Trophoblast cell (in vitro differentiated cells and primary cell): Measurements from ENCODE around the gene TRMT10A.

ENCODE experiments used
- DNase-seq, 2 donors: peaks; one replicate each; pipeline ENCODE4 v3.0.0-alpha.2; 2016
- H2AFZ ChIP-seq: 2 replicates; pipeline ENCODE4 v1.6.1; 2013; ENCODE audit warnings: low read length, moderate library complexity, mild to moderate bottlenecking; ENCODE audit not compliant: insufficient read depth, poor library complexity
- H2AK5ac ChIP-seq: 2 replicates; pipeline ENCODE4 v1.6.1; 2013; ENCODE audit warnings: mild to moderate bottlenecking, low read length
- H2BK120ac ChIP-seq: 2 replicates; pipeline ENCODE4 v1.6.1; 2013; ENCODE audit warnings: low read length, mild to moderate bottlenecking, moderate library complexity; ENCODE audit not compliant: insufficient read depth, poor library complexity
- H2BK12ac ChIP-seq: 2 replicates; pipeline ENCODE4 v1.6.1; 2013; ENCODE audit warnings: mild to moderate bottlenecking, low read length, moderate library complexity
- H2BK5ac ChIP-seq: 2 replicates; pipeline ENCODE4 v1.6.1; 2013; ENCODE audit warnings: low read length, low read depth, moderate library complexity, mild to moderate bottlenecking; ENCODE audit not compliant: poor library complexity
- H3K14ac ChIP-seq: 2 replicates; pipeline ENCODE4 v1.6.1; 2013; ENCODE audit warnings: mild to moderate bottlenecking, low read length
- H3K18ac ChIP-seq: 2 replicates; pipeline ENCODE4 v1.6.1; 2013; ENCODE audit warnings: mild to moderate bottlenecking, low read length
- H3K23ac ChIP-seq: 2 replicates; pipeline ENCODE4 v1.6.1; 2013; ENCODE audit warnings: low read length
- H3K27ac ChIP-seq: 2 replicates; pipeline ENCODE4 v1.5.1; 2013; ENCODE audit warnings: low read depth, mild to moderate bottlenecking, inconsistent platforms, low read length, moderate library complexity
- H3K27me3 ChIP-seq: 2 replicates; pipeline ENCODE4 v1.6.1; 2013; ENCODE audit warnings: inconsistent platforms, mild to moderate bottlenecking, low read length, moderate library complexity; ENCODE audit not compliant: insufficient read depth
- H3K36me3 ChIP-seq, 2 experiments: 1 replicate in 1 of 2; 2 replicates in 1 of 2; pipeline ENCODE4 v1.6.1; 2013; ENCODE audit warnings: low read length in 2 of 2, mild to moderate bottlenecking in 2 of 2, moderate library complexity in 1 of 2; ENCODE audit not compliant: insufficient read depth in 2 of 2, control insufficient read depth in 1 of 2
- H3K4ac ChIP-seq: 2 replicates; pipeline ENCODE4 v1.6.1; 2013; ENCODE audit warnings: low read depth, mild to moderate bottlenecking, low read length, moderate library complexity
- H3K4me1 ChIP-seq, 2 experiments: 1 replicate in 1 of 2; 2 replicates in 1 of 2; pipeline ENCODE4 v1.6.1; 2013; ENCODE audit warnings: low read length in 2 of 2, mild to moderate bottlenecking in 2 of 2, moderate library complexity in 1 of 2; ENCODE audit not compliant: insufficient read depth in 2 of 2, control insufficient read depth in 1 of 2
- H3K4me2 ChIP-seq: 2 replicates; pipeline ENCODE4 v1.6.1; 2013; ENCODE audit warnings: inconsistent platforms, mild to moderate bottlenecking, low read length, moderate library complexity
- H3K4me3 ChIP-seq: 2 replicates; pipeline ENCODE4 v1.5.1; 2013; ENCODE audit warnings: mild to moderate bottlenecking, low read depth, low read length, inconsistent platforms
- H3K79me1 ChIP-seq: one replicate; pipeline ENCODE4 v1.6.1; 2013; ENCODE audit warnings: low read length
- H3K79me2 ChIP-seq: 2 replicates; pipeline ENCODE4 v1.6.1; 2013; ENCODE audit warnings: low read length, mild to moderate bottlenecking; ENCODE audit not compliant: control insufficient read depth, insufficient read depth, poor library complexity
- H3K9ac ChIP-seq: 2 replicates; pipeline ENCODE4 v1.6.1; 2013; ENCODE audit warnings: mild to moderate bottlenecking, low read length
- H3K9me3 ChIP-seq: 2 replicates; pipeline ENCODE4 v1.6.1; 2013; ENCODE audit warnings: low read depth, mild to moderate bottlenecking, control low read depth, inconsistent platforms, low read length; ENCODE audit not compliant: insufficient read depth
- H4K12ac ChIP-seq: 2 replicates; pipeline ENCODE4 v1.6.1; 2013; ENCODE audit warnings: low read depth, mild to moderate bottlenecking, low read length, moderate library complexity
- H4K8ac ChIP-seq: 2 replicates; pipeline ENCODE4 v1.6.1; 2013; ENCODE audit warnings: low read depth, mild to moderate bottlenecking, low read length, moderate library complexity
- H4K91ac ChIP-seq: one replicate; pipeline ENCODE4 v1.6.1; 2013; ENCODE audit warnings: low read depth, mild to moderate bottlenecking, low read length, moderate library complexity
- WGBS: extraction: QIAGEN DNeasy Blood & Tissue Kit; methylation state at CpG from one replicate; pipeline ENCODE4 v1.1.7; 2013; ENCODE audit warnings: missing lambda C conversion rate; ENCODE audit not compliant: insufficient read length, insufficient coverage; ENCODE audit errors: extremely low coverage; 5-methylcytosine and 5-hydroxymethylcytosine counted together

The TRMT10A gene

DNA sequence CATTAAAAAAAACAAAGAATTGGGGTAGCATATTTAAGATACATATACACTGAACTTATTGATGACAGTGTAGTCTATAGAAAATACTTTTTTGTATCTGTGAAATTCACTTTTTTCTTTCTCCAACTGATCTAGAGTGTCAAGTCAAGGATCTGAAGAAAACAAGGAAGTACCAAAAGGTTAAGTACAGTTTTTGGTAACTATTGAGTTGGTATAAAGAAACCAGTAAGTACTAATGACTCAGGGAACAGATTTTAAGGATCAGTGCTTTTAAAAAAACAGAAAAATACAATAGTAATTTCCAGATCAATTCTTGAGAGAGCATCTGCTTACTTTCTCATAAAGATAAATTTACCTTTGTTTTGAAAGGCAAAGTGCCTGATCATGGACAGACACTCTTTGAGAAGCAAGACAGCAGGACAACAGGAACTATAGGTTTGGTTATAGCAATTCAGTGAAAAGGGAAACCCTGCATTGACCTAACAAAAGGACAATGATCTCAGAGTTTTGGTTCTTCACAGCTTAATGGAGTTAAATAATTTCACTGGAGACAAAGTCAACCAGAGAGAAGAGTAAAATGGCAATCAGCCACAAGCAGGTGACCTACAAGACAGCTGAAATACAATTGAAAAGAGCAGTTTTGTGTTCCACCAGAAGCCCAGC, 23.4 kb downstream of the TRMT10A start:
- H2BK12ac ChIP-seq = no peak overlapping the region
- no peak overlapping the region for H3K18ac ChIP-seq
- no peaks in the 10 kb centered on the region for H3K27me3 ChIP-seq
- H2AK5ac ChIP-seq = no peak overlapping the region
- H3K14ac ChIP-seq = no peak overlapping the region
- H2BK120ac ChIP-seq = no peak overlapping the region
- no peak overlapping the region for H3K23ac ChIP-seq
- H3K36me3 ChIP-seq = no peaks in the 10 kb centered on the region
- no peak overlapping the region for H4K8ac ChIP-seq
- H4K12ac ChIP-seq = no peak overlapping the region
- H2AFZ ChIP-seq = no peak overlapping the region
- no peak overlapping the region for H3K4ac ChIP-seq
- no peak overlapping the region for H4K91ac ChIP-seq
- H3K4me3 ChIP-seq = no peak overlapping the region
- H3K27ac ChIP-seq = no peak overlapping the region
- H3K9me3 ChIP-seq = peaks cover 5% of the 10 kb centered on the region
- no peak overlapping the region for H3K4me2 ChIP-seq
- no peak overlapping the region for H3K9ac ChIP-seq
- no peaks in the 10 kb centered on the region for H3K79me1 ChIP-seq
- no peak for DNase-seq
- H3K4me1 ChIP-seq = no peaks in the 10 kb centered on the region
- no peak overlapping the region for H2BK5ac ChIP-seq
- no peaks in the 10 kb centered on the region for H3K79me2 ChIP-seq

DNA sequence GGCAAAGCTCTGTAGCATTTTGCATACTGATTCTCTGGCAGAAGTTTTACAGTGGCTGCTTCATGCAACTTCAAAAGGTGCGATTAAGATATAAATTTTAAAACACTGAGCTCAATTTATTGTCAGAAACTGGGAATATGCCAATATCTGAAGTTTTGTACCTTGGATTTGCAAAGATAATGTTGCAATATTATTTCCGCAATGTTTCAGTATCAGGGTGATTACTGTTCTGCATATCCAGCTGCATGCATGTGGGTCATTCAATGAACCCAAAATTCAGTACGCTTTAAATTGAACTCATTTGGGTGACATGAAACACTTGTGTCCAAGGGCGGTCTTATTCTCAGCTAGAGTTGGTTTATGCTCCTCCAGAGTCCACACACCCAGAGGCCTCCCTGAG, 26.2 kb downstream of the TRMT10A start:
- Histone ChIP-seq H2BK120ac (no peak overlapping the region), H3K9me3 (peaks cover 5% of the 10 kb centered on the region), H3K27ac (no peak overlapping the region), H3K23ac (no peak overlapping the region), H2AFZ (no peak overlapping the region), H2BK5ac (no peak overlapping the region), H3K9ac (no peak overlapping the region), H3K79me2 (no peaks in the 10 kb centered on the region), H2AK5ac (no peak overlapping the region), H3K36me3 (no peaks in the 10 kb centered on the region), H3K14ac (no peak overlapping the region), H4K91ac (no peak overlapping the region), H2BK12ac (no peak overlapping the region), H3K4ac (no peak overlapping the region), H4K12ac (no peak overlapping the region), H3K79me1 (no peaks in the 10 kb centered on the region), H3K18ac (no peak overlapping the region), H3K4me1 (no peaks in the 10 kb centered on the region), H3K4me3 (no peak overlapping the region), H3K27me3 (no peaks in the 10 kb centered on the region), H3K4me2 (no peak overlapping the region), H4K8ac (no peak overlapping the region)
- no CpG with 5 or more reads among the region's 4 CpGs for WGBS
- DNase-seq = no peak

DNA sequence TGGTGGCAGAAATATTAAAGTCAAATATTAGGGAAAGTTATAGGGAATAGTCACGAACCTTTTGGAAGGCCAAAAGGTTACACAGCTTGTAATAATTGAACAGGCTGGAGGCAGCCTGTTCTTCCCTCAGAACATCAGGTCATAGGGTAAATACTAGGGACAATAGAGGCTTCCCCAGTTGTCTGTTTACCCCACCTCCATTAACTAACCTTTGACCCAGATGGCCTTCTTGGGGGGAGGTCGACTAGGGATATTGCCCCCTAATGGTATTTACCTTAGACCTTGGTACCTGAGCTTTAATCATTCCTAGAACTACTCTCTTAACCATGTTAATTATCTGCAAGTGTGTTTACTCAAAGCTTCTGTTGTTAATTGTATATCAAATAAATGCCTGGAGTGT, 27.0 kb downstream of the TRMT10A start:
- H3K23ac ChIP-seq = no peak overlapping the region
- no CpG with 5 or more reads among the region's 2 CpGs for WGBS

DNA sequence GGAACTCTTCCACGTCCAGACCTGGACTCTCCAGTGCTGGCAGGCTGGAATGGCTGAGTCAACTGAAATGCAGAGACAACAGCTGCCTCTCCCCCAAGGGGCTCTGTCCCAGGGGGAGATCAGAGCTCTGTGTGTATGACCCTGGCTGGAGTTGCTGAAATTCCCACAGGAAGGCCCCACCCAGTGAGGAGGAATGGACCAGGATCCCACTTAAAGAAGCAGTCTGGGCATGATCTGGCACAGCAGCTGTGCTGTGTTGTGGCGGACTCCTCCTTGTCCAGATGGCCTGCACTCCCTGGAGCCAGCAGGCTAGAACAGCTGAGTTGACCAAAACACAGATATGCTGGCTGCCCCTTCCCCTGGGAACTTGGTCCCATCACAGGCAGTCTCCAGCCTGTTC, 27.6 kb downstream of the TRMT10A start:
- no CpG with 5 or more reads among the region's 2 CpGs for WGBS
- Histone ChIP-seq H4K8ac (no peak overlapping the region), H3K36me3 (no peaks in the 10 kb centered on the region), H3K9me3 (peaks cover 5% of the 10 kb centered on the region), H2AFZ (no peak overlapping the region), H3K18ac (no peak overlapping the region), H4K12ac (no peak overlapping the region), H2BK12ac (no peak overlapping the region), H2BK5ac (no peak overlapping the region), H4K91ac (no peak overlapping the region), H3K4ac (no peak overlapping the region), H3K9ac (no peak overlapping the region), H3K79me2 (no peaks in the 10 kb centered on the region), H3K4me1 (no peaks in the 10 kb centered on the region), H2AK5ac (no peak overlapping the region), H3K4me2 (no peak overlapping the region), H3K27me3 (no peaks in the 10 kb centered on the region), H3K27ac (no peak overlapping the region), H3K14ac (no peak overlapping the region), H3K79me1 (no peaks in the 10 kb centered on the region), H3K4me3 (no peak overlapping the region), H3K23ac (no peak overlapping the region), H2BK120ac (no peak overlapping the region)
- DNase-seq = no peak

More for the DNA sequence above, 27.0 kb downstream of the TRMT10A start:
- Histone ChIP-seq H4K8ac (no peak overlapping the region), H3K27ac (no peak overlapping the region), H3K27me3 (no peaks in the 10 kb centered on the region), H2BK12ac (no peak overlapping the region), H3K79me1 (no peaks in the 10 kb centered on the region), H3K9me3 (peaks cover 5% of the 10 kb centered on the region), H2AK5ac (no peak overlapping the region), H3K79me2 (no peaks in the 10 kb centered on the region), H3K14ac (no peak overlapping the region), H4K12ac (no peak overlapping the region), H3K4me1 (no peaks in the 10 kb centered on the region), H3K18ac (no peak overlapping the region), H3K4me3 (no peak overlapping the region), H3K4ac (no peak overlapping the region), H3K36me3 (no peaks in the 10 kb centered on the region), H3K4me2 (no peak overlapping the region), H2BK120ac (no peak overlapping the region), H2BK5ac (no peak overlapping the region), H4K91ac (no peak overlapping the region), H3K9ac (no peak overlapping the region), H2AFZ (no peak overlapping the region)
- no peak for DNase-seq
